Measurements from ENCODE around the gene FBF1.
"Not testable (repeated sequence)": the region's sequence is repeated elsewhere in the genome, so short reads cannot be mapped to it uniquely, and the experiment has no call there.

Gene FBF1

GRCh38 chr17:75894049-75894733 is 46.7 kb downstream of the FBF1 start:
- no peak for DNase-seq

GRCh38 chr17:75893305-75894048 is 47.4 kb downstream of the FBF1 start:
- no peak for DNase-seq

- DNase-seq: peak in 1 of 6 experiments; percentile 5
Observed at GRCh38 chr17:75892556-75893224, 48.2 kb downstream of the FBF1 start.

GRCh38 chr17:75891605-75892555 is 49.0 kb downstream of the FBF1 start:
- no peak for DNase-seq

- no peak for DNase-seq
Observed at GRCh38 chr17:75891022-75891604, 49.7 kb downstream of the FBF1 start.

DNA sequence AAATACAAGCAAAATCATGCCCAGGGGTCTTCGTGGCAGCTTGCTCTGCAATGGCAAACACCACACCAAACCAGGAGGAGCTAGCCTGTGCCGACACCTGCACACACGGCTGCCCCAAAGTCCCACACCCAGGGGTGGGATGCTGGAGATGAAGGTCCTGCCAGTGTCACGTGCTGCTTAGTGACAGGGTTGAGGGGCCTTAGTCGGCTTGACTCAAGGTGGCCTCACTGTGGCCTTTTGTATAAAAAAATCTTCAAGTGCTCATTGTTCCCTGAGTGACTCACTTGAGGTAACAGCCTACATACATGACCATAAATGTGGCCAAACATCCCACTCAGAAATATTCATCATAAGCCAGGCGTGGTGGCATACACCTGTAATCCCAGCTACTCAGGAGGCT is 51.4 kb downstream of the FBF1 start:
- no peak for DNase-seq

DNA sequence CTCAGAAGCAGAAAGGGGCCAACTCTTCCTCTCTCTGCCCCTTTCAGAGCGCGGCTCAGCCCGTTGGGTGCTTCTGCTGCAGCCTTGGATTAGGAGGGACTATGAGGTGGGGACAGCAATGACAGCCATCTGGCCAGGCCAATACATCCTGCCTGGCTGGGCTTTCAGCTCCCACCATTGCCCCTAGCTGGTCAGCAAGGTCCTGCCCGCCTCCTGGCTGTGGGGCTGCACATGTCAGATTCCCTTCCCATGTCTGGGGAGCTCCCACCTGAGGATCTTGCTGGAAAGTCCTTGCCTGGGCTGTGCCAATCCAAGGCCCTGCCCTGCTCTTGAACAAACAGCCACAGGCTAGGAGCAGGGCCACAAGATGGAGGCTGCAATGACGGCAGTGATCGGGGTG is 52.4 kb downstream of the FBF1 start:
- no peak for DNase-seq

GRCh38 chr17:75885860-75886259 is 55.0 kb downstream of the FBF1 start:
- DNase-seq: not testable (repeated sequence)

DNA sequence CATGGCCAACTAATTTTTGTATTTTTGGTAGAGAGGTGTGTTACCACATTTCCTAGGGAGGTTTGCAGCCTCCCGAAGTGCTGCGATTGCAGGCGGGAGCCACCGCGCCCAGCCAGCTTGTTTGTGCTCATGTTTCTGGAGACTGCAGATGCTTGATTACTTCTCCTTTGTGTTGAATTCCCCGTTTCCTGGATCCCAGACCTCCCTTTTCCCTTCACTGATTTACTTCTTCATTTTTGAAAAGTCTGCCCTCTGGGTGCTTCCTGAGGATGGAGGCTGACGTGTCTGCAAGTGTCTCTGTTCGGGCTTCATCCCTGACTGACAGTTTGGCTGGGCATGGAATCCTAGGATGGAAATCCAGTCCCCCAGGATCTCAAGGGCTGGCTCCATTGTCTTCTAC is 55.4 kb downstream of the FBF1 start:
- no peak for DNase-seq

DNA sequence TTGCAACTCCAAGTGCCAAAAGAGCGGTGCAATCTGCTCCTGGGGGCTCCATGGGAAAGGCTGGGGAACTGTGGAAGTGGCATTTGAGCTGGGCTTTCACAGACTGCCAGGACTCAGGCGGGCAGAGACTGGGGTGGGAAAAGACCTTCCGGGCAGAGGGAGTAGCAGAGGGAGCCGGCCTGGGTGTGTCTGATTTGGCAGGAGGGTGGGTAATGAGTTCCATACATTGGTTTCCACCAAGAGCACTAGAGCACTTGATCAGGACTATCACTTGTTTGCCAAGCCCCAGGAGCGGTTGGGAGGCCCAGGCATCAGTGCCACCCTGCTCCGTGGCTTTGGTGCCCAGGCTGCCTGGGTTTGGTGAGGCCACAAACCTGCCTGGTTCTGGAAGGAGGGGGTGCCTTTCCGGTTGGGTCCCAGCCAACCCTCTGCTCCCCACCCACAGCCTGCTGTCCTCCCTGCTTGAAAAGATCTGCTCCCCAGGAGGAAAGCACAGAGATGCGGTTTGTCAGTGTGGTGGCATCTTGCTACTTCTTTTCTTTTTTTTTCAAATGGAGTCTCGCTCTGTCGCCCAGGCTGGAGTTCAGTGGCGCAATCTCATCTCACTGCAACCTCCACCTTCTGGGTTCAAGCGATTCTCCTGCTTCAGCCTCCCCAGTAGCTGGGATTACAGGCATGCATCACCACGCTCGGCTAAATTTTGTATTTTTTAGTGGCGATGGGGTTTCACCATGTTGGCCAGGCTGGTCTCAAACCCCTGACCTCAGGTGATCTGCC is 59.0 kb downstream of the FBF1 start:
- DNase-seq: peak in 1 of 6 experiments; percentile 6

DNA sequence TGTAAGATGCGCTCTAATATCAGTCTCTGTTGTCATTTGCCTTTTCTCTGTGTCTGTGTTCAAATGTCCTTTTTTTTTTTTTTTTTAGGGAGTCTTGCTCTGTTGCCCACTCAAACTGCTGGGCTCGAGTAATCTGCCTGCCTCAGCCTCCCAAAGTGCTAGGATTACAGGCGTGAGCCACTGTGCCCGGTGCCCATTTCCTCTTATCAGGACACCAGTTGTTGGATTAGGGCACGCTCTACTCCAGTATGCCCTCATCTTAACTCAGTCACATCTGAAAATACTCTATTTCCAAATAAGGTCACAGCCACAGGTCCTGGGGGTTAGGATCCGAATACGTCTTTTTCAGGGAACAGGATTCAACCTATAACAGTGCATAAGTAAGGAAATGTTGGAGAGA is 60.6 kb downstream of the FBF1 start:
- DNase-seq: no peak

GRCh38 chr17:75878174-75878998 is 62.5 kb downstream of the FBF1 start, which contains the start of gene TRIM47:
Gene TRIM47, minus strand, starts transcription at chr17:75878581. Its CDS starts 33 bp downstream, at chr17:75878548.
- peak in 3 of 6 experiments; percentile 10 to 52 (median 18) for DNase-seq

DNA sequence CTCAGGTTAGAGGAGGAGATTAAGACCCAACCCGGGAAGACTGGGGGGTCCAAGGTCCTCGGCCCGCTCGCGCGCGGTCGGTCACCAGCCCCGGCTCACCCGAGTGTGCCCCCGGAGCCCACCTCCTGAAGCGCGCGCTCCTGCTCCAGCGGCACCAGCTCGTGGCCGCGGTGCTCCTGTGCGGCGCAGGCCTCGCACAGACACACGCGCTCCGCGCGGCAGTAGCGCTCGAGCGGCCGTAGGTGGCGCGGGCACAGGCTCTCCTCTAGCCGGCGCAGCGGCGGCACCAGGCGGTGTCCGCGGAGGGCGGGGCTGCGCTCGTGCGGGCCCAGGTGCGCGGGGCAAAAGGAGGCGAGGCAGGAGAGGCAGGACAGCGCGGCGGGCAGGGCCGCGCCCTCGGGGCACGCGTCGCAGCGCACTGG is 63.1 kb downstream of the FBF1 start:
- DNase-seq: peak; percentile 26 to 69 (median 58)

DNA sequence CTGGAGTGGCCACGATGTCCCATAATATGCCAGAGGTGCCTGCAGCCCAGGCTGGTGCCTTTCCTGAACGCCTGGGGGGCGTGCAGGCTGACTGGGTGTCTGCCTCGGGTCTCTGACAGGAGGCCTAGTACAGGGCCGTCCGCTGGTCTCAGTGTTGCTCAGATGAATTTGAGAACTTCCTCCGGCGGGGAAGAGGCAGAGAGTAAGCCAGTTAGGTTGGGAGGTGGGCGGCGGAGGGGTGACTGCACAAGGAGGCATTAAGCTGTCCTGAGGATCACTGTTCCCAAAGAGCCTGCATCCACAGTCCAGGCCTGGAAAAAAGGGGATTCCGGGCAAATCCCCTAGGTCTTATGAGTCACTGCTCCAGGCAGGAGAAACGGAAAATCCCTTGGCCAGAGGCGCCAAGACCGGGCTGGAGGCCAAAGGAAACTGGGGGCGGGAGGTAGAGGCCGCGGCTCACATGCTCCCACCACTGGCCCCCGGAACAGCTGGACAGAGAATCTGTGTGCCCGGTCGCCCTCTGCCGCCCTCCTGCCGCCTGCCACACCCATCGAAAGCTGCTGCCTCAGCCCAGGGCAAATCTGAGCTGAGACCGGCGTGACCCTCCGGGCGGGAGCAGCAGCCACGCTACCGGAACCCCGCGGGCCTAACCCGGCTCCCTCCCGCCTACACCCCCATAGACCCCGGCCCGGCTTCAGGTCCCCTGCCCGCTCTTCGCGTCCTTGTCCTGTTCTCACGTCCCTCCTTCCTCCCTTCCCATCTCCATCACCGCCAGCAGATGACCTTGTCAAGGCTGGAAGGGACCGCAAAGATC is 63.7 kb downstream of the FBF1 start:
- DNase-seq: peak in 2 of 6 experiments; percentile 33 to 42

DNA sequence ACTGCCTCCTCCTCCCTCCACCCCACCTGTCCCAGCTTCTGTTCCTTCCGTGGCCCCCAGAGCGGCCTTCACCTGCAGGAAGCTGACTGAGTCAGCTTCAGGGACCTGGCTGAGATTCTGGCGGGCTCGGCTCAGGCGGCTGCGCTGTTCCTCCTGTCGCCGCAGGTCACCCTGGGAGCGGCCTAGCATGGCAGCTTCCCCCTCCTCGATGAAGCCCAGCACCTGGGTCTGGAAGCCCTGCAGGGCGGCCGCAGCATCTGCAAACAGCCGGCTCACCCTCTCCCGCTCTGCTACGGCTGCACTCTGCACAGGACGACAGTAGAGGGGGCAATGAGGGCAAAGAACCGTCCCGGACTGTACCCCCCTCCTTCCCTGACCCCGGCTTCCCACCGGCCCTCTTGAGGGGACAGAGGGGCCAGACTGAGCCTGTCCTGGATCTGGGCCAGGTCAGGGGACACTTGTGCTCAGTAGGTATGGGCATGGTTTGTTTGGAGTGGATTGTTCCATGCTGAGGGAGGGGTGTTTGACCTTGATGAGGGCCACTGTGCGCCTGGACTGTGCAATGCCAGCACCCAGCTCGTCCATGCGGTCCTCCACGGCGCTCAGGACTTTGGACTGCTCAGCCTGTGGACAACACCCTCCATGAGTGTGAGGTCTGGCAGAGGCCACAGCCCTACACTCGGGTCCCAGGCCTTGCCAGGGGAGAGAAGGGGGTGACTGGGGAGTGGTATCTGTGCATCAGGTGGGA is 64.5 kb downstream of the FBF1 start:
- peak; percentile 41 to 70 (median 60) for DNase-seq

DNA sequence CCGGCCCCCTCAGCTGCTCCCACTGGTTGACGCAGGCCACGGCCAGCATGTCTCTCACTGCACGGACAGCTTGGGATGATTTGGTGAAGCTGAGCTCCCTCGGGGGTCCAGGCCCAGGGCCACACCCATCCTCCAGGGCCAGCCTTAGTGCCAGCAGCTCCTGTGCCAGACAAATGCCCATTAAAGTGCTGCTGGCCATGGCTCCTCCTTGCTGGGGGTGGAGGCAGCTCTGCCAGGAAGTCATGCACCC is 65.0 kb downstream of the FBF1 start:
- peak in 1 of 6 experiments; percentile 41 for DNase-seq

DNA sequence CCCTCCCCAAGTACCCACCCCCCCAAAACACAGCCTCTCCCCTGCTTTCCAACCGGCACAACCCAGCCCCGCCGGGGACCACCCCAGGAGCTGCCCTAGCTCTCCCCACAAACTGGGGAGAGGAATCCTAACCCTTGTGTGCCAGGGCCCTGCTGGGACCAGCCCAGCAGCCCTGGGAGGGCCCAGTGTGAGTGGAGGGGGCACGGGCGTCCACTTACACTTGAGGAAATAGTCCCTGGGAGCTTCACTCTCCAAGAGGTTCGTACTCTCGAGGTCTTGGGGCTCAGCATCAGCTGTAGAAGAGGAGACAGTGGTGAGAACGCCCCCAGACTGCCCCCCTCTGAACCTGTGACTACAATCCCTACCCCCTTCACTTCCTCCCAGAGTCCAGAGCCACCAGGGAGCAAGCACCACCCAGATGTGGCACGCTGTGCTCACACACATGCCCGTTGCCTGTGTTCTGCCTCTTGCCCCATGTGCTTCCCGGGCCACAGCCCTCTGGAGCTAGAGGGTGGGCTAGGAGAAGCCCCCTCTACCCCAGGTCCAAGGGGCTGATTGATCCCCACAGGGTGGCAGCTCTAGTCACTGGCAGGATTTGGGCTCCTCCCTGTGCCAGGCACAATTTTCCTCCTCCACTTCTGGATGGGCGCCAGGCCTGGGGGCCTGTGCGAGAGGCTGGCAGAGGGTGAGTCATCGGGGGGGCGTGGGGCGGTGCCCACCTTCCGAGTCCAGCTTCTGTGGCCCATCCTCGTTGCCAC is 65.5 kb downstream of the FBF1 start:
- DNase-seq: peak in 1 of 6 experiments; percentile 13
